HepG2 (cell line): ENCODE data around the gene A3GALT2. TPM values are rescaled to one million over a fixed set of nuclear protein-coding genes. Genes with fewer than 3 reads are reported as not detected.

Experiments
- ATAC-seq: fragments of 200-7000 bp; cut with Tn5 transposase; 3 replicates; pipeline ENCODE4 v1.9.1; 2020; ENCODE audit warnings: mild to moderate bottlenecking, moderate library complexity
- BruUV-seq: library from RNA; stranded (reverse); fragments of 400-500 nt; replicated peaks from 2 replicates; lab custom pipeline; 2021; lab: Mats Ljungman, UMichigan
- CTCF ChIA-PET: fragments of 300-600 bp; formaldehyde crosslinking; extraction: SDS; loops from one replicate; lab custom pipeline; 2021; ENCODE audit warnings: low total read pairs, inconsistent platforms, low intra/inter-chr PET ratio; lab: Yijun Ruan, JAX
- POLR2A ChIA-PET: fragments of 350-600 bp; sonication (Branson Sonifier 250); formaldehyde crosslinking; loops from one replicate; lab custom pipeline; 2020; ENCODE audit warnings: antibody characterized with exemption, inconsistent platforms; lab: Yijun Ruan, JAX
- DNase-seq: peaks from one replicate; pipeline ENCODE4 v3.0.0-alpha.2; 2015; ENCODE audit warnings: low spot score
- FAIRE-seq: peaks from 3 replicates; lab custom pipeline; 2011; peaks lifted over from hg19 to GRCh38; lab: Jason Lieb, UNC
- H2AFZ ChIP-seq: one replicate; pipeline ENCODE4 v1.6.1; 2011; ENCODE audit warnings: low read length, inconsistent platforms
- H3K27ac ChIP-seq: fragments of 300-600 bp; 3 replicates; pipeline ENCODE4 v1.8.0; 2011; ENCODE audit warnings: mixed run types, mild to moderate bottlenecking, mixed read lengths, low read length, inconsistent platforms; ENCODE audit not compliant: insufficient read depth; ENCODE audit errors: extremely low read length
- H3K27me3 ChIP-seq, 2 experiments: fragments of 200-600 bp in 1 of 2; 2 replicates in 1 of 2; 3 replicates in 1 of 2; pipeline versions ENCODE4 v1.6.0 to v1.8.0; 2011; ENCODE audit warnings: low read length in 2 of 2, mild to moderate bottlenecking in 2 of 2, moderate library complexity in 2 of 2, inconsistent platforms in 1 of 2; ENCODE audit not compliant: insufficient read depth in 2 of 2, control insufficient read depth in 1 of 2
- H3K36me3 ChIP-seq, 2 experiments: fragments of 200-600 bp in 1 of 2; replicated peaks in 1 of 2; 2 replicates in 1 of 2; 3 replicates in 1 of 2; pipeline versions ENCODE4 v1.5.1 to v1.8.0; 2011; ENCODE audit warnings: low read length in 2 of 2, inconsistent platforms in 1 of 2; ENCODE audit not compliant: insufficient read depth in 2 of 2, control insufficient read depth in 1 of 2
- H3K4me1 ChIP-seq: 2 replicates; pipeline ENCODE4 v1.5.1; 2012; ENCODE audit warnings: low read length, inconsistent platforms; ENCODE audit not compliant: insufficient read depth
- H3K4me2 ChIP-seq: 2 replicates; pipeline ENCODE4 v1.6.0; 2011; ENCODE audit warnings: low read depth, low read length, inconsistent platforms
- H3K4me3 ChIP-seq, 3 experiments: fragments of 200-600 bp in 1 of 3; sonication (generic), shearing (Covaris generic) in 1 of 3; replicated peaks in 1 of 3; 2 replicates each; pipeline ENCODE4 v1.5.1; 2011 to 2016; ENCODE audit warnings: low read length in 3 of 3, inconsistent platforms in 2 of 3, low read depth in 2 of 3, mild to moderate bottlenecking in 2 of 3, control low read depth in 1 of 3, mixed read lengths in 1 of 3; ENCODE audit not compliant: insufficient read depth in 1 of 3
- H3K79me2 ChIP-seq: one replicate; pipeline ENCODE4 v1.6.1; 2011; ENCODE audit warnings: low read length, inconsistent platforms; ENCODE audit not compliant: insufficient read depth
- H3K9ac ChIP-seq: 2 replicates; pipeline ENCODE4 v1.6.0; 2011; ENCODE audit warnings: mild to moderate bottlenecking, low read depth, low read length, inconsistent platforms; ENCODE audit not compliant: insufficient read depth
- H3K9me3 ChIP-seq: 2 replicates; pipeline ENCODE4 v1.5.1; 2012; ENCODE audit warnings: mild to moderate bottlenecking, low read length
- H4K20me1 ChIP-seq: 2 replicates; pipeline ENCODE4 v1.6.0; 2011; ENCODE audit warnings: inconsistent platforms, mild to moderate bottlenecking, low read length, moderate library complexity; ENCODE audit not compliant: insufficient read depth
- ADNP ChIP-seq: sonication (generic); formaldehyde crosslinking; IDR thresholded peaks from 2 replicates; pipeline ENCODE4 v1.4.0; 2020; ENCODE audit warnings: missing genetic modification reagents
- ATRX ChIP-seq: sonication (generic); formaldehyde crosslinking; IDR thresholded peaks from 2 replicates; pipeline ENCODE4 v1.4.0; 2020; ENCODE audit warnings: missing genetic modification reagents, borderline replicate concordance
- CCAR2 ChIP-seq: fragments of 200-400 bp; formaldehyde crosslinking; optimal IDR thresholded peaks from 2 replicates; pipeline ENCODE3; 2018; ENCODE audit warnings: low read depth, mild to moderate bottlenecking, low read length, moderate library complexity
- HCFC1 ChIP-seq: fragments of 150-350 bp; IDR thresholded peaks from 2 replicates; pipeline ENCODE4 v1.6.1; 2014; ENCODE audit warnings: low read depth, low read length
- MTF2 ChIP-seq: sonication (generic); formaldehyde crosslinking; IDR thresholded peaks from 2 replicates; pipeline ENCODE4 v1.5.0; 2020; ENCODE audit warnings: missing genetic modification reagents, borderline replicate concordance
- PAXIP1 ChIP-seq: sonication (generic); formaldehyde crosslinking; conservative IDR thresholded peaks from 2 replicates; pipeline ENCODE4 v1.4.0; 2020; ENCODE audit warnings: mild to moderate bottlenecking, missing genetic modification reagents, moderate library complexity
- TCF7 ChIP-seq: sonication (generic); IDR thresholded peaks from 2 replicates; pipeline ENCODE4 v1.6.1; 2016; ENCODE audit warnings: antibody characterized with exemption, low read depth
- USF2 ChIP-seq, 2 experiments: sonication (generic) in 1 of 2; formaldehyde crosslinking in 1 of 2; IDR thresholded peaks; 2 replicates each; pipeline versions ENCODE4 v1.5.1 to v1.6.1; 2011 to 2020; ENCODE audit warnings: borderline replicate concordance in 1 of 2, low read depth in 1 of 2, low read length in 1 of 2, mild to moderate bottlenecking in 1 of 2, missing genetic modification reagents in 1 of 2, moderate library complexity in 1 of 2
- ZNF17 ChIP-seq: sonication (generic); formaldehyde crosslinking; IDR thresholded peaks from 2 replicates; pipeline ENCODE4 v1.5.0; 2020; ENCODE audit warnings: mild to moderate bottlenecking, missing genetic modification reagents
- ZNF280D ChIP-seq: sonication (generic); formaldehyde crosslinking; IDR thresholded peaks from 2 replicates; pipeline ENCODE4 v1.5.1; 2020; ENCODE audit warnings: mild to moderate bottlenecking, missing genetic modification reagents
- ZNF282 ChIP-seq: fragments of 450-650 bp; IDR thresholded peaks from 2 replicates; pipeline ENCODE4 v1.6.1; 2018; ENCODE audit not compliant: partially characterized antibody
- ZNF589 ChIP-seq: sonication (generic); formaldehyde crosslinking; conservative IDR thresholded peaks from 2 replicates; pipeline ENCODE4 v1.8.0; 2022; ENCODE audit warnings: mild to moderate bottlenecking, moderate library complexity, missing genetic modification reagents
- ZNF782 ChIP-seq: sonication (generic); formaldehyde crosslinking; IDR thresholded peaks from 2 replicates; pipeline ENCODE4 v1.4.0; 2020; ENCODE audit warnings: missing genetic modification reagents, mild to moderate bottlenecking, borderline replicate concordance
- ZNF816 ChIP-seq: sonication (generic); formaldehyde crosslinking; IDR thresholded peaks from 2 replicates; pipeline ENCODE4 v1.8.0; 2022; ENCODE audit warnings: missing genetic modification reagents, mild to moderate bottlenecking, borderline replicate concordance
- WGBS: methylation state at CpG from one replicate; pipeline ENCODE4 v1.1.6; 2017; ENCODE audit warnings: low lambda C conversion rate; 5-methylcytosine and 5-hydroxymethylcytosine counted together
- in situ Hi-C: cut with HindIII; loops from 2 replicates; pipeline ENCODE4 v1.10.0; 2017; ENCODE audit warnings: low pct_unique_long_range_greater_than_20kb; ENCODE audit not compliant: extremely low pct_ligation_motif_present
- intact Hi-C: fragments of 100-400 bp; cut with micrococcal nuclease; formaldehyde crosslinking; loops from one replicate; pipeline ENCODE4 v1.10.0; 2022; ENCODE audit not compliant: unreplicated experiment
- polyA plus RNA-seq, 8 experiments: library from polyadenylated mRNA; depleted of rRNA in 3 of 8; stranded (reverse) in 7 of 8; unstranded in 1 of 8; fragments of >200 nt; fragmentation: Illumina TruSeq in 4 of 8; extraction: Trizol in 4 of 8; gene quantifications; 2 replicates each; pipeline versions ENCODE4 v1.2.1 to v1.2.3, GENCODE V29; 2011 to 2016; ENCODE audit warnings: low read depth in 4 of 8, missing spikeins in 1 of 8, mixed read lengths in 1 of 8; ENCODE audit not compliant: insufficient read depth in 1 of 8
- total RNA-seq, 5 experiments: library from RNA; depleted of rRNA; stranded (reverse); fragments of >200 nt; fragmentation: Illumina TruSeq; extraction: Trizol; gene quantifications; 2 replicates each; pipeline ENCODE4 v1.2.3, GENCODE V29; 2016; ENCODE audit warnings: low read depth in 1 of 5

The A3GALT2 gene
- total and polyA plus RNA-seq, 2 of the 13 experiments (the other 11 are each of a cell fraction or from before 2014, with no cell fraction given): not detected

- WGBS: 94% methylated on average over 30 of the region's 30 CpGs
- in situ Hi-C loops: no loop called here
- no TSS peak for BruUV-seq
- no peak overlapping the region for H2AFZ ChIP-seq
- ChIA-PET CTCF (no interaction called here), POLR2A (no interaction called here)
- H3K27ac ChIP-seq: no peak overlapping the region
- ATAC-seq (no peak), FAIRE-seq (no peak), DNase-seq (no peak)
- peaks cover 12% of the 10 kb centered on the region for H3K4me1 ChIP-seq
- H3K27me3 ChIP-seq: no peaks in the 10 kb centered on the region
- H3K4me2 ChIP-seq: no peak overlapping the region
- H3K9me3 ChIP-seq: no peaks in the 10 kb centered on the region
- no peak overlapping the region for H3K4me3 ChIP-seq
- no peaks in the 10 kb centered on the region for H4K20me1 ChIP-seq
- H3K36me3 ChIP-seq: peaks cover 3 to 25% of the 10 kb centered on the region in 2 experiments; a peak in 4 of 5 replicates
- no peak overlapping the region for H3K9ac ChIP-seq
- intact Hi-C loops: no loop called here
- no peaks in the 10 kb centered on the region for H3K79me2 ChIP-seq
- TF ChIP-seq USF2 (IDR thresholded peaks at IDR 0.05; ENCODE audit: low read depth, low read length) (no peak), USF2 (CRISPR knock-in tag; IDR thresholded peaks at IDR 0.05; ENCODE audit: borderline replicate concordance) (no peak), TCF7 (no peak), ATRX (CRISPR knock-in tag) (no peak), ZNF589 (CRISPR knock-in tag) (no peak), ZNF282 (no peak), ZNF280D (no peak), CCAR2 (no peak), ZNF816 (CRISPR knock-in tag) (no peak), ZNF17 (CRISPR knock-in tag) (no peak), HCFC1 (no peak), MTF2 (CRISPR knock-in tag) (no peak), ZNF782 (CRISPR knock-in tag) (no peak), ADNP (CRISPR knock-in tag) (no peak), PAXIP1 (CRISPR knock-in tag) (no peak)
Measured at GRCh38 chr1:33276573-33277298, 44.2 kb downstream of the A3GALT2 start.
